Spleen (tissue), 7 donors: ENCODE results near the gene EXOSC1.

Experiments
- POLR2A ChIP-seq, 3 donors: fragments of 450-650 bp; IDR thresholded peaks; one replicate each; pipeline ENCODE4 v1.5.1; 2017; ENCODE audit warnings: antibody characterized with exemption in 3 of 3, mild to moderate bottlenecking in 1 of 3
- TF ChIP-seq, protein P1 (sequence below), 11 experiments: fragments of 200-600 bp in 7 of 11; fragments of 450-650 bp in 4 of 11; sonication (generic) in 4 of 11; IDR thresholded peaks in 8 of 11; conservative IDR thresholded peaks in 3 of 11; 1 replicate in 7 of 11; 2 replicates in 4 of 11; pipeline versions ENCODE4 v1.4.0 to v1.8.0; 2016 to 2021; ENCODE audit warnings: antibody characterized with exemption in 11 of 11, inconsistent platforms in 4 of 11, mild to moderate bottlenecking in 1 of 11
- donor health status: DM: no; HTN: no; CAD: no; lungs with moderate emphysema.
- donor health status: DM: no; HTN: no; CAD: no.
- donor health status: DM: no; HTN: no; CAD: no.

DNA sequence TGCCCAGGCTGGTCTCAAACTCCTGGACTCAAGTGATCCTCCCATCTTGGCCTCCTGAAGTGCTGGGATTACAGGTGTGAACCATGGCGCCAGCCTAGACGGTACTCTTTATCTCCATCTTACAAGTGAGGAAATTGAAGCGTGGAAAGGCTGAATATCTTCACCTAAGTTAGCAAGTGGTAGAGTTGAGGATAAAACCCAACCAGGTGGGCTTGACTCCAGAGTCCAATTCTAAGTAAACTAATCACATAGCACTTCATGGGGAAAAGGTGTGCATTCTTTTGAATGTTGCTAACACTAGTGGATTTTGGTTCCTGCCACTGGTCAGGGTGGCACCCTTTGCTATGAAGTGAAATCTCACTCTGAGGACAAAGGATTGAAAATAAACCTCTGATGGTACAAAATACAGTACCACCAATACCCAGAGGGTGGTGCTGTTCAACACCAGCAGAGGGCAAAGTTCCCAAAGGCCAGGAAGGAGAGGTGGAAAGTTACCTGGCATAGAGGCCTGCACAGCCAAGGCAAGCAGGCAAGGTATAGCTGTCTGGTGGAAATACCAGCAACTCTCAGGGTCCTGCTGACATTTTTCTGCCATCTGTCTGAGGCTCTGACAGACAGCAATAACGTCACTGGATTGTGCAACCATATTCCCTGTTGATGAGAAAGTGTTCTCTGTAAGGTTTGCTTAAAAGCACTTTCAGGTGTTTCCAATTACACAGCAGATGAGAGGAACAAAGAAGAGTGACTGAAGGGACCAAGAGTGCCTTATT is 17.7 kb upstream of the EXOSC1 start:
- no peak for TF ChIP-seq POLR2A (IDR thresholded peaks at IDR 0.05)
- TF ChIP-seq, protein P1, sequence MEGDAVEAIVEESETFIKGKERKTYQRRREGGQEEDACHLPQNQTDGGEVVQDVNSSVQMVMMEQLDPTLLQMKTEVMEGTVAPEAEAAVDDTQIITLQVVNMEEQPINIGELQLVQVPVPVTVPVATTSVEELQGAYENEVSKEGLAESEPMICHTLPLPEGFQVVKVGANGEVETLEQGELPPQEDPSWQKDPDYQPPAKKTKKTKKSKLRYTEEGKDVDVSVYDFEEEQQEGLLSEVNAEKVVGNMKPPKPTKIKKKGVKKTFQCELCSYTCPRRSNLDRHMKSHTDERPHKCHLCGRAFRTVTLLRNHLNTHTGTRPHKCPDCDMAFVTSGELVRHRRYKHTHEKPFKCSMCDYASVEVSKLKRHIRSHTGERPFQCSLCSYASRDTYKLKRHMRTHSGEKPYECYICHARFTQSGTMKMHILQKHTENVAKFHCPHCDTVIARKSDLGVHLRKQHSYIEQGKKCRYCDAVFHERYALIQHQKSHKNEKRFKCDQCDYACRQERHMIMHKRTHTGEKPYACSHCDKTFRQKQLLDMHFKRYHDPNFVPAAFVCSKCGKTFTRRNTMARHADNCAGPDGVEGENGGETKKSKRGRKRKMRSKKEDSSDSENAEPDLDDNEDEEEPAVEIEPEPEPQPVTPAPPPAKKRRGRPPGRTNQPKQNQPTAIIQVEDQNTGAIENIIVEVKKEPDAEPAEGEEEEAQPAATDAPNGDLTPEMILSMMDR (IDR thresholded peaks at IDR 0.05 in 8 of 11, conservative IDR thresholded peaks at IDR 0.05 in 3 of 11): peak; percentile 47 to 84 (median 74)
